Measurements from ENCODE around the gene S100PBP.

DNA sequence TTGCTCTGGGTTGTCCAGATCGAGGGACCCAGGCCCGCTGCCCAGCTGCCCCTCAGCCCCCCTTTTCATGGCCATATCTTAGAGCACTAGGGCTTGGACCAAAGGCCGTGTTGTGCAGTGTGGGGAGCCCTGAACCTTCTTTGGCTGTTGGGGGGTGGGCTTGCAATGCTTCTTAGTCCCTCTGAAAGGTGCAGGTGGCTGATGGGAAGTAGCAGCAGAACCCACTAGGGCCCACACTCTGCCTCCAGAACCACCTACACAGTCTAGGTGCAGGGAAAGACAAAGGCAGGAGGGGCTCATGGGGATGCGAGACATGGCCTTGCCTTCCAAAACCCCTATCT lies 66.5 kb downstream of the S100PBP start:
- TF ChIP-seq, protein P1, sequence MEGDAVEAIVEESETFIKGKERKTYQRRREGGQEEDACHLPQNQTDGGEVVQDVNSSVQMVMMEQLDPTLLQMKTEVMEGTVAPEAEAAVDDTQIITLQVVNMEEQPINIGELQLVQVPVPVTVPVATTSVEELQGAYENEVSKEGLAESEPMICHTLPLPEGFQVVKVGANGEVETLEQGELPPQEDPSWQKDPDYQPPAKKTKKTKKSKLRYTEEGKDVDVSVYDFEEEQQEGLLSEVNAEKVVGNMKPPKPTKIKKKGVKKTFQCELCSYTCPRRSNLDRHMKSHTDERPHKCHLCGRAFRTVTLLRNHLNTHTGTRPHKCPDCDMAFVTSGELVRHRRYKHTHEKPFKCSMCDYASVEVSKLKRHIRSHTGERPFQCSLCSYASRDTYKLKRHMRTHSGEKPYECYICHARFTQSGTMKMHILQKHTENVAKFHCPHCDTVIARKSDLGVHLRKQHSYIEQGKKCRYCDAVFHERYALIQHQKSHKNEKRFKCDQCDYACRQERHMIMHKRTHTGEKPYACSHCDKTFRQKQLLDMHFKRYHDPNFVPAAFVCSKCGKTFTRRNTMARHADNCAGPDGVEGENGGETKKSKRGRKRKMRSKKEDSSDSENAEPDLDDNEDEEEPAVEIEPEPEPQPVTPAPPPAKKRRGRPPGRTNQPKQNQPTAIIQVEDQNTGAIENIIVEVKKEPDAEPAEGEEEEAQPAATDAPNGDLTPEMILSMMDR (IDR thresholded peaks at IDR 0.05) = no peak
- TF ChIP-seq POLR2A (IDR thresholded peaks at IDR 0.05) = no peak
